GM19240 (cell line): ENCODE measurements around the gene SIRPD.
"Not testable (repeated sequence)": the region's sequence is repeated elsewhere in the genome, so short reads cannot be mapped to it uniquely, and the experiment has no call there.

ENCODE experiments used
- DNase-seq: peaks from one replicate; pipeline ENCODE4 v3.0.0; 2011; ENCODE audit warnings: low spot score; ENCODE audit not compliant: insufficient read length

Gene SIRPD

GRCh38 chr20:1497371-1497770 is 60.1 kb downstream of the SIRPD start:
- not testable (repeated sequence) for DNase-seq

DNA sequence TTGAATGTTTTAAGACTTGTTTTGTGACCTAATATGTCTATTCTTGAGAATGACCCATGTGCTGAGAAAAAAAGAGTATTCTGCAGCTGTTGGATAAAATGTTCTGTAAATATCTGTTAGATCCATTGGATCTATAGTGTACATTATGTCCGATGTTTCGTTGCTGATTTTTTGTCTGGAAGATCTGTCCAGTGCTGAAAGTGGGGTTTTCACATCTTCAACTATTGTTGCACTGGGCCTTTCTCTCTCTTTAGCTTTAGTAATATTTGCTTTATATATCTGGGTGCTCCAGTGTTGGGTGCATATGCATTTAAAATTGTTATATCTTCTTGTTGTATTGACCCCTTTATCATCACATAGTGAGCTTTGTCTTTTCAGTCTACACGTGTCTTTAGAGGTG is 60.6 kb downstream of the SIRPD start:
- DNase-seq, result no peak

DNA sequence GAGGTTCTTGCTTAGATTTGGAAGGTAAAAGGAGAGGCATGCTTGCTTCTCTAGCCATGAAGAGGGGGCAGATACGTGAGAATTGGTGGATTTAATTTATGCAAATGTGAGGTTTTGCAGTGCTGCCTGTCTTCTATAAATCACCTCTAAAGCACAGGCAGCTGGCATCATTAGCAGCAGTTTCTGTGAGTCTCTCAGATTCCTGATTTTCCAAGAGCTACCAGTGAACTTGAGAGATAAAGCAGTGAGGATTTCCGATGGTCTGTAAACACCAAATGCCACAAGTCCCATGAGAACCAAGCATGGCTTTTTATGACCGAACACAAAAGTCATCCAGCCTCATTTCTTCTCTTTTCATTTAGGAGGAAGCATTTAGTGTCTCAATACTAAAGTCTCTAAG is 63.1 kb downstream of the SIRPD start:
- no peak for DNase-seq

GRCh38 chr20:1493536-1493935 is 64.0 kb downstream of the SIRPD start:
- no peak for DNase-seq

DNA sequence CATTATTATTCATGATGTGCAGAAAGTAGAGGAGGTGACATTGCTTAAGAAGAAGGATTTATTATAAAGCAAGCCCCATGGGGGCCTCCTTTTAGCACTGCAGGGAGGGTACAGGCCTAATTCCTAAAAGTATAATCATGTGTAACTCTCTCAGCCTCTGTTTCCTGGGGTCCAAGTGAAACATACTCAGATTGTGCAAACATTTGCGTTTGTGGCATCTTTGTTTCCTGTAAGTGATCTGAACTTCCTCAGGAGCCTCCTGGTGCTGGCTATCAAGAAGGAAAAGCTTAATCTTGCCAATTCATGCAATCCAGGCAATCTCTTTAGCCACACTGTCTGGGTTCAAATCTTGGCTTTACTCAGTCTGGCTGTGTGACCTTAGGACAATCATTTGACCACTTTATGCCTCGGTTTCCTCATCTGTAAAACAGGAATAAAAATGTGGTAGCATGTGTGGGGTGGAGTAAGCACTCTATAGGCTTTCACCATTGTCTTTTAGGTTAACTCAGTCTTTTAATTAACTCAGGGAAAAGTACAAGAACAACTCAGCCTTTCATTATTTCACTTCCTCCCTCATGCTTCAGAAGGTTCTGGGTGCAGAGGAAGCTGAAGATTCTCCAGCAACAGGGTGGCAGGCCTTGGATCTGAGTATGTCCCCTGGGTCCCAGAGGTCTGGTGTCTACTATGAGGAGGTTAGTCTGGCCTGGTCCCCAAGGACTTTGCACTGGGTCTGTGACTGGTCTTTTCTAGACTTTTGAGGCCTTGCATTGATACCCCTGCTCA is 65.5 kb downstream of the SIRPD start:
- DNase-seq, result no peak

DNA sequence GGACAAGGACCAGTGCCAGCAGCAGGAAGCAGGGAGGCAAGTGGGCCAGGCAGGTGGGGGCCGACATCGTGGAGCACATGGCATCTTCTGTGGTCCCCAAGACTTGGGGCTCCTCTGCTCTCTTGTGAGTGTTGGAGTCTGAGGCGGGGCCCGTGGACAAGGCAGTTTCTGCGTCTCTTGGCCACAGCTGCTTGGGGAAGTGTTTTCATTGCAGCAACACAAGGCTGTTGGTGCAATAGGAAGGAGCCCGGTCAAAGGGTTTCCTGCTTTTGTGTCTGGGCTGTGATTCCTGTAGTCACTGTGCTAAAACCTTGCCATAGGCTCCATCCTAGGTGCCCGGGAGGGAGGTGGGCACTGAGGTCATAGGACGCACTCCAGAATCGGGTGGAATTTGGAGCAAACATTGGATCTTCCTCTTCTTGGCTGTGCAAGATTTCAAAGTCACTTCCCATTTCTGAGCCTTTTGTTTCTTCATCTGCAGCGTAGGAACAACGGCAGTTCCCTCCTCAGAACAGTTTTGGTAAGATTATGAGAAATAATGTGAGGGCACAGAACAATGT is 66.1 kb downstream of the SIRPD start, which contains the start of gene SIRPB2:
SIRPB2 (minus strand) TSS at position 140 of the 560 bp plus-strand sequence; CDS start at position 79, 61 bp downstream.
- DNase-seq, result no peak

- DNase-seq, result no peak
Measured at GRCh38 chr20:1490643-1491195, 66.8 kb downstream of the SIRPD start.

DNA sequence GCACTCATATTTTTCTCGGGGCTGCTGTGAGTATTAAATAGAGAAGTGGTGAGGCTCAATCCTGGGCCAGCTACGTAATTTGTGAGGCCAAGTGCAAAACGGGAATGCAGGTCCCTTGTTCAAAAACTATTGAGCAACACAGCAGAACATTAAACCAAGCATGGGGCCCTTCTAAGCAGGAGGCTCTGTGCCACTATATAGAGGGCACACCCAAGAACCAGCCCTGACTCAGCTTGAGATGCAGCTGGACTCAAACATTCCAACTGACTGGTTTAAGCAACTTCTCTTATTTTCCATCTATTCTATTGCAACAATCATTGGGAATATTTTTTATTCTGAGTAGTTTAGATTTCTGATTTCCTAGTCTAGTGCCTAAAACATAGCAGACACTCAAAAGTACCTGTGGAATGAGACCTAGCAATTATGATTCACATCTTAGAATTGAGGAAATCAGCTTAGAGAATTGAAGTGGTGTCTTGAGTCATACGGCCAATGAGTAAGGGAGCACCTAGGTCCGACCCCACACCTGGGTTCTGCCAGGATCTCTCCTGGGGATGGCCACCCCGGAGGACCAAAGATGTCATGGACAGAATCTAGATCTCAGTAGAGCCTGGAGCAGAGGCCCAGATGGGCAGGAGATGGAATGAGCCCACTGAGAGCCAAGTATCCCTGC is 67.6 kb downstream of the SIRPD start:
- no peak for DNase-seq

- DNase-seq, result no peak
Measured at GRCh38 chr20:1489325-1489724, 68.2 kb downstream of the SIRPD start.

- no peak for DNase-seq
Measured at GRCh38 chr20:1486566-1486965, 70.9 kb downstream of the SIRPD start.

DNA sequence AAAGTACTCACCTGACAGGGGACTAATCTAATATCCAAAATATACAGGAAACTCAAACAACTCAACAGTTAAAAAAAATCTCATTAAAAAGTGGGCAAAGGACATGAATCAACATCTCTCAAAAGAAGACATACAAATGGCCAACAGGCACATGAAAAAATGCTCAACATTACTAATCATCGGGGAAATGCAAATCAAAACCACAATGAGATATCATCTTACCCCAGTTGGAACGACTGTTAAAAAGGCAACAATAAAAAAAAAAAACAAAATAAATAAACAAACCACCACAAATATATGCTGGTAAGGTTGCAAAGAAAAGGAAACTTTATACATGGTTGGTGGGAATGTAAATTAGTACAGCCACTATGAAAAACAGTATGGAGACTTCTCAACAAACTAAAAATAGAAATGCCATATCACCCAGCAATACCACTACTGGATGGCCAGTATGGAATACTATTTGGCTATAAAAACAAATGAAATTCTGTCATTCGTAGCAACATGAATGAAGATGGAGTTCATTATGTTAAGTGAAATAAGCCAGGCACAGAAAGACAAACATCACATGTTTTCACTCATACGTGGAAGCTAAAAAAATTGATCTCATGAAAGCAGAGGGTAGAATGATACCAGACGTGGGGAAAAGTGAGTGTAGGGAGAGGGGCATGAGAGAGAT is 72.9 kb downstream of the SIRPD start:
- no peak for DNase-seq
